Cardiac septum (tissue), 1 donor: Measurements from ENCODE around the gene FGF7. TPM values are rescaled to one million over a fixed set of nuclear protein-coding genes. Genes with fewer than 3 reads are reported as not detected.
"Not testable (repeated sequence)": the region's sequence is repeated elsewhere in the genome, so short reads cannot be mapped to it uniquely, and the experiment has no call there.

ENCODE experiments used
- DNase-seq: peaks from one replicate; pipeline ENCODE4 v3.0.0-alpha.2; 2020; ENCODE audit warnings: low spot score
- intact Hi-C: fragments of 100-400 bp; cut with DNase I; formaldehyde crosslinking; loops from one replicate; pipeline ENCODE4 v1.14.0; 2022
- total RNA-seq: library from RNA; stranded (reverse); fragmentation: NEBNext Ultra II Directional; extraction: Animal tissue kit (Norgen Biotek cat#: 25700); gene quantifications from one replicate; pipeline ENCODE4 v1.2.1, GENCODE V29; 2021
- donor health status: DM: no; HTN: no; CAD: no.

Gene FGF7
- total RNA-seq, 1 donor from 2014 or later: 7.2 TPM

- intact Hi-C loops, DNase-seq: not testable (repeated sequence)
Measured at GRCh38 chr15:49478021-49478420, 55.0 kb downstream of the FGF7 start.

DNA sequence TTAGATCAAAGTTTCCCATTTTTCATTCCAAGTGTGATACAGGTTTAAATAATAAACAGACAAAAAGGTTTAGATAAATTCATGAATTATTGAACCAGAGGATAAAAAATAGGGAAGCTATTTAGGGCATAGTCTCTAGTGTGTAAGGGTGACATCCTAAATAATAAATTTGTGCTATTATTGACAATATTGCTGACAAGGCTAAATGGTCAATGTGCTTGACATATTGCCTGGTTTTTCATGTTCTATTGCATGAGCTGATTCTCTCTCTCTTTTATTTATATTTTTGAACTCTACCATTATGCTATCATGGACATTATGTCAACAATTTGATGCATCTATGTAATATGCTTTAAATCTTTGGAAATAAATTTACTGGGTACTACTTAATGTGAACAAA lies 55.9 kb downstream of the FGF7 start:
- intact Hi-C loops, DNase-seq: not testable (repeated sequence)

DNA sequence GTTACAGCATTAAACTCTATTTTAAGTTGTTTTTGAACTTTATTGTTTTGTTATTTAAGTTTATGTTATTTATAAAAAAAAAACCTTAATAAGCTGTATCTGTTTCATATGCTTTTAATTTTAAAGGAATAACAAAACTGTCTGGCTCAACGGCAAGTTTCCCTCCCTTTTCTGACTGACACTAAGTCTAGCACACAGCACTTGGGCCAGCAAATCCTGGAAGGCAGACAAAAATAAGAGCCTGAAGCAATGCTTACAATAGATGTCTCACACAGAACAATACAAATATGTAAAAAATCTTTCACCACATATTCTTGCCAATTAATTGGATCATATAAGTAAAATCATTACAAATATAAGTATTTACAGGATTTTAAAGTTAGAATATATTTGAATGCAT lies 62.4 kb downstream of the FGF7 start:
- DNase-seq, intact Hi-C loops: not testable (repeated sequence)

- intact Hi-C loops: no loop called here
- no peak for DNase-seq
Measured at GRCh38 chr15:49490966-49491365, 67.9 kb downstream of the FGF7 start.

DNA sequence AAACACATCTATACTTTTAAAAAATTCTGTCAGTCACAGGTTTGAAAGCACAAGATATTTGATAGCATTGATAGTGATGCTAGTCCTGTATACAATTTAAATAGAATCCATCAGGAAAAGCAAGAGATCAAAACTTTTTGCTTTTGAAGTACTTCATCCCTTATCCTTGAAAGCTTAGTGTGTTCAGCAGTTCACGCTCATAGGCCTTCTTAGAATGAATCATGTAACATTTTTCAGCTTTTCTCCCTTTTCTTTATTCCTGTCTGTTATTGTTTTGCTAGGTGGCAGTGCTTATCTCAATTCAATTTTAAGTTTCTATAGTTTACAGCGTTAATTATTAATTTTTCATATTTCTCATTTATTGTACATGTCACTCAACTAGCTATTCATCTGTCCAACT lies 69.1 kb downstream of the FGF7 start:
- intact Hi-C loops: no loop called here
- no peak for DNase-seq

DNA sequence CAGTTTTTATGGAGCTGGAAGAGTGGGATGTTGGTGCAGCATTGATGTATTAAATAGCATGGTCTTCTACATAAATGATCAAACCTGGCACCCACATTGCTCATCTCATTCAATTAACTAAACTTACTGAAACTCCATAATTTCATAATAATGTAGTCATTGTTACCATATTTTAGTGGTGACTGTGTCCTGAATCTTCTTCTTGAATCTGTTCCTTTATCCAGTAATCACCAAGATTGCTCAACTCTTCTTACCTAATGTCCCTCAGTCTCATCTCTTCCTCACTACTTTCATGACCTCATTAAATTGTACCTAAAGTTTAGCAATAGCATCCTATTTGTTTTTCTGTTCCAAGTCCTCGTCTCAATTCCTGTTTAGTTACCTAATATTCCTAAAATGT lies 69.8 kb downstream of the FGF7 start:
- DNase-seq: no peak
- intact Hi-C loops: no loop called here

GRCh38 chr15:49494842-49495241 lies 71.8 kb downstream of the FGF7 start:
- DNase-seq: no peak
- intact Hi-C loops: no loop called here

DNA sequence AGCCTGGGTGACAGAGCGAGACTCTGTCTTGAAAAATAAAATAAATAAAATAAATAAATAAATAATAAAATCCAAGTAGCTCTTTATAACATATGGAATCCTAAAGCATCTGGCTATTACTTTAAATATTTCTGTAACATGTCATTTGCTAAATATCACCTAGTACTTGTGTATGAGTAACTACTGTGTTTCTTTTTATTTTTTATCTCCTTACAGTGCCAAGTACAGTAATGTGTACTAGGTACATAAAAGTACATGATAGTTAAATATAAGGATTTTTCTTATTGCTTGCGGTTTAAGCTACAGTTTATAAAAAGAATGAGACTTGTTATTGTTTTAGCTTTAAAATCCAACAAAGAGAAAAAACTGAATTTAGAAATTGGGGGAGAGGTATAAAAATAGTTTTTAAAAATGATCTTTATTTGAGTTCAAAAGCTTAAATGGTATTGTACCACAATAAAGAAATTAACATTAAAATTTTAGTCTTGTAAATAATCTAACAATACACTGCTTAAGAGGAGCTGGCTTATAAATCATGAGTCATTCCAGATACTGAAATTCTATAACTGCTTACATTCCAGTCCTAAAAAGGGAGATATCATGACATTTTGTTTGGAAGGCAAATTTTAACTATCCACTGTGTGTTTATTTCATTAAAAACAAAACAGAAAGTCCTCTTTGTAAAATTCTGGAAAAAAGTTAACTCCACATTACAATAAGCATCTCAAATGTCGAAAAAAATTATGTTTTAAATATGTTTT lies 73.1 kb downstream of the FGF7 start:
- DNase-seq: no peak
- intact Hi-C loops: no loop called here

DNA sequence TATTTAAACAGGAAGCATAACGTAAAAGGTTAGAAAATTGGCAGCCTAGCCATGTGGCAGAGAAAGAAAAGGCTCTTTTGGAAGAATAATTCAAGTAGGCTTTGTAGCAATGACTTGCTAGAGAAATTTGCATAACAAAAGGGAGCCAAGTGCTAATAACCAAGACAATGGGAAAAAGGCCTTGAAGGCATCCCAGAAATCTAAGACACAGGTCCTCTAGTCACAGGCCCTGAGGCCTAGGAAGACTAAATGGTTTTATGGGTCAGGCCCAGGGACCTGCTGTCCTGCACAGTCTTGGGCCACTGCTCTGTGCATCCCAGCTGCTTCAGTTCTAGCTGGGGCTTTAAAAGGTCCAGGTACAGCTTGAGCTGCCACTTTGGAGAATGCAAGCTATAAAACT lies 78.5 kb downstream of the FGF7 start:
- no peak for DNase-seq
- intact Hi-C loops: no loop called here

DNA sequence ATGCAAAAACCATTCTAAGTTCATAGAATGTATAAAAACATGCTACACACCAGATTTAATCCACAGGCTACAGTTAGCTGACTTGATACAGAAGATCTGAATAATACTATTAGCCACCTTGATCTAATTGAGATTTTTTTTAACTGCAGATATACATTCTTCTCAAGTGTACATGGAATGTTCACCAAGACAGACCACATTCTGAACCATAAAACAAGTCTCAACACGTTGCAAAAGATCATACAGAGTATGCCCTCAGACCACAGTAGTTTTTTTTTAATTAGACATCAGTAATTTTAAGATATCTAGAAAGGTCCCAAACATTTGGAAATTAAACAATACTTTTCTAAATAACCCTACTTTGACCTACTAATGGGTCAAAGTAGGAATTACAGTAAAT lies 83.3 kb downstream of the FGF7 start:
- no peak for DNase-seq
- intact Hi-C loops: no loop called here

DNA sequence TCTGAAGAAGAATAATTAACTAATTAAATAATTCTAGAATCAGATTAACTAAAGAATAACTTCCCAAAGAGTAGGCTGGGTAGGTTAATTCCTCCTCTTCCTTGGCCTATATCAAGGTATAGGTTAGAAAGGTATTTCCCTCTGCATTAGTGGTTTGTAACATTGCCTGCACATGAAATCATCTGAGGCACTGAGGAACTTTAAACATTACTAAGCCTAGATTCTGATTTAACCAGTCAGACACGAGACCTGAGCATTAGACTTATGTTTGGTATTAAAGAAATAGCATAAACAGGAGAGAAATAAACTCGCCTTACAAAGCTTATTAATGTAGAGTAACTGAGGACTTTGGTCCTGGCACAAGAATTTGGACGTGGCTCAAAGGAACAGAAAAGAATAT lies 84.2 kb downstream of the FGF7 start:
- intact Hi-C loops: no loop called here
- no peak for DNase-seq

GRCh38 chr15:49512739-49513138 lies 89.7 kb downstream of the FGF7 start:
- intact Hi-C loops, DNase-seq: not testable (repeated sequence)

DNA sequence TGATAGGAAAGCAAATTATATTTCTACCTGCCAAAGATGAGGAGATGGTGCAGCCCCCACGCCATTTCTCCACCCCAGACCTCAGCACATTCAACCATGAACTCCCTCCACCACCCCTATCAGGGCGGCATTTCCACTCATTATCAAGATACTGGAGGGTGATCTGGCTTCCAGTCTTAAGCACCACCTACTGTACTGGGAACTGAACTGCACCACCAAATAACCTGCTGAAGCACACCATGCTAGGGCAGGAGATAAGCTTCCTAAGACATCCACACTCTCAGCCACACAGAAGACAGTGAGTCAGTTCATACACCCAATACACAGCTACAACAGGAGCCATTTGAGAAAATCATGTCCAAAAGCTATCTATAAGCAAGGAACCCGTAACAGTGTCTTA lies 98.8 kb downstream of the FGF7 start:
- DNase-seq: no peak
- intact Hi-C loops: loop anchor here (10.0 kb wide), 1 partner anchor 57 kb away; no protein-coding TSS in a partner anchor

GRCh38 chr15:49528289-49528688 lies 105.2 kb downstream of the FGF7 start:
- no peak for DNase-seq
- intact Hi-C loops: loop anchor here (10.0 kb wide), 1 partner anchor 63 kb away; no protein-coding TSS in a partner anchor

DNA sequence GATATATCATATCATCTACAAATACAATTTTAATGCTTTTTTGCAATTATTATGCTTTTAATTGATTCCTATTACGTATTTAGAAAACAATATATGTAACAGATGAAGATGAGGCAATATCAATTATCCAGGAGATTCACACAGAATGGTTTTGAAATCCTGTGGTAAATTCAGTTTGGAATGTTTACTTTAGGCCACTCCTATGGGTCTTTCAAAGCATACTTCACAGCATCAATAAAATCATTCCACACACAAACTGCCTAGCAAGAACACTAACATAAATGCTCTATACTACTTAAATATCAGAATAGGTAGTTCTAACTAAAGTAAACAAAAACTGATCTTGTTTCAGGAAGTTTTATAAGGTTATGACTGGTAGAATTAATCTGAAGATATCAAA lies 107.0 kb downstream of the FGF7 start:
- intact Hi-C loops: no loop called here
- DNase-seq: no peak

Other genes starting within 250 kb of the FGF7 start
- gene FAM227B, start 197.6 kb downstream of the FGF7 start, total RNA-seq: 11.5 TPM
- 14.3 TPM for gene DTWD1, start 197.8 kb downstream of the FGF7 start, total RNA-seq